A204.1 (cell line): ENCODE measurements around the gene PIK3AP1.
A peak's percentile ranks its signal among the peaks of the same experiment; 100 is the strongest.
"Not testable (repeated sequence)": the region's sequence is repeated elsewhere in the genome, so short reads cannot be mapped to it uniquely, and the experiment has no call there.

Experiments used
- FAIRE-seq: peaks from 2 replicates; lab custom pipeline; 2012; peaks lifted over from hg19 to GRCh38; lab: Jason Lieb, UNC

The PIK3AP1 gene

GRCh38 chr10:96574564-96574963 lies 145.8 kb downstream of the PIK3AP1 start:
- not testable (repeated sequence) for FAIRE-seq

- no peak for FAIRE-seq
Observed at GRCh38 chr10:96573036-96573435, 147.3 kb downstream of the PIK3AP1 start.

- no peak for FAIRE-seq
Observed at GRCh38 chr10:96570983-96571964, 149.0 kb downstream of the PIK3AP1 start.

- no peak for FAIRE-seq
Observed at GRCh38 chr10:96570511-96570910, 149.8 kb downstream of the PIK3AP1 start.

- no peak for FAIRE-seq
Observed at GRCh38 chr10:96568402-96568801, 151.9 kb downstream of the PIK3AP1 start.

GRCh38 chr10:96565774-96566173 lies 154.5 kb downstream of the PIK3AP1 start:
- no peak for FAIRE-seq

- FAIRE-seq = peak; percentile 56
Observed at GRCh38 chr10:96560966-96561887, 159.1 kb downstream of the PIK3AP1 start.

GRCh38 chr10:96560489-96560888 lies 159.8 kb downstream of the PIK3AP1 start:
- FAIRE-seq = no peak

GRCh38 chr10:96556003-96556402 lies 164.3 kb downstream of the PIK3AP1 start:
- peak; percentile 95 for FAIRE-seq

- no peak for FAIRE-seq
Observed at GRCh38 chr10:96555330-96555729, 165.0 kb downstream of the PIK3AP1 start.

- FAIRE-seq = no peak
Observed at GRCh38 chr10:96548589-96548988, 171.7 kb downstream of the PIK3AP1 start.

GRCh38 chr10:96545558-96545957 lies 174.8 kb downstream of the PIK3AP1 start:
- not testable (repeated sequence) for FAIRE-seq
